Astrocyte (in vitro differentiated cells and primary cell): ENCODE measurements around the gene SLC25A18.

Experiments used
- EZH2 ChIP-seq: IDR thresholded peaks from 2 replicates; pipeline ENCODE4 v1.6.1; 2012; ENCODE audit warnings: mild to moderate bottlenecking, low read length, inconsistent platforms; ENCODE audit not compliant: insufficient read depth
- TF ChIP-seq, protein P1 (sequence below): IDR thresholded peaks from 2 replicates; pipeline ENCODE4 v1.5.1; 2011; ENCODE audit warnings: low read depth, mild to moderate bottlenecking, inconsistent platforms, low read length, moderate library complexity; ENCODE audit not compliant: insufficient read depth

- TF ChIP-seq, protein P1, sequence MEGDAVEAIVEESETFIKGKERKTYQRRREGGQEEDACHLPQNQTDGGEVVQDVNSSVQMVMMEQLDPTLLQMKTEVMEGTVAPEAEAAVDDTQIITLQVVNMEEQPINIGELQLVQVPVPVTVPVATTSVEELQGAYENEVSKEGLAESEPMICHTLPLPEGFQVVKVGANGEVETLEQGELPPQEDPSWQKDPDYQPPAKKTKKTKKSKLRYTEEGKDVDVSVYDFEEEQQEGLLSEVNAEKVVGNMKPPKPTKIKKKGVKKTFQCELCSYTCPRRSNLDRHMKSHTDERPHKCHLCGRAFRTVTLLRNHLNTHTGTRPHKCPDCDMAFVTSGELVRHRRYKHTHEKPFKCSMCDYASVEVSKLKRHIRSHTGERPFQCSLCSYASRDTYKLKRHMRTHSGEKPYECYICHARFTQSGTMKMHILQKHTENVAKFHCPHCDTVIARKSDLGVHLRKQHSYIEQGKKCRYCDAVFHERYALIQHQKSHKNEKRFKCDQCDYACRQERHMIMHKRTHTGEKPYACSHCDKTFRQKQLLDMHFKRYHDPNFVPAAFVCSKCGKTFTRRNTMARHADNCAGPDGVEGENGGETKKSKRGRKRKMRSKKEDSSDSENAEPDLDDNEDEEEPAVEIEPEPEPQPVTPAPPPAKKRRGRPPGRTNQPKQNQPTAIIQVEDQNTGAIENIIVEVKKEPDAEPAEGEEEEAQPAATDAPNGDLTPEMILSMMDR = no peak
- no peak for TF ChIP-seq EZH2
Observed at GRCh38 chr22:17612057-17612456, 48.8 kb downstream of the SLC25A18 start.
